Astrocyte of the cerebellum (primary cell): ENCODE data around the gene TTLL10.

Experiments used
- DNase-seq: peaks from one replicate; pipeline ENCODE4 v3.0.0-alpha.2; 2011; ENCODE audit warnings: low read depth
- H3K4me3 ChIP-seq: 2 replicates; pipeline ENCODE4 v1.5.1; 2011; ENCODE audit warnings: mild to moderate bottlenecking, low read depth, low read length, moderate library complexity
- in situ Hi-C: cut with HindIII; loops from 2 replicates; pipeline ENCODE4 v1.10.0; 2017; ENCODE audit warnings: low sequenced_read_pairs
- TF ChIP-seq, protein P1 (sequence below): IDR thresholded peaks from 2 replicates; pipeline ENCODE4 v1.5.1; 2012; ENCODE audit warnings: low read length, low read depth, moderate library complexity, mild to moderate bottlenecking; ENCODE audit errors: missing control alignments

TTLL10 gene

GRCh38 chr1:1221887-1222574 lies 48.4 kb downstream of the TTLL10 start:
- H3K4me3 ChIP-seq: no peak overlapping the region
- no peak for DNase-seq
- in situ Hi-C loops: no loop called here
- TF ChIP-seq, protein P1, sequence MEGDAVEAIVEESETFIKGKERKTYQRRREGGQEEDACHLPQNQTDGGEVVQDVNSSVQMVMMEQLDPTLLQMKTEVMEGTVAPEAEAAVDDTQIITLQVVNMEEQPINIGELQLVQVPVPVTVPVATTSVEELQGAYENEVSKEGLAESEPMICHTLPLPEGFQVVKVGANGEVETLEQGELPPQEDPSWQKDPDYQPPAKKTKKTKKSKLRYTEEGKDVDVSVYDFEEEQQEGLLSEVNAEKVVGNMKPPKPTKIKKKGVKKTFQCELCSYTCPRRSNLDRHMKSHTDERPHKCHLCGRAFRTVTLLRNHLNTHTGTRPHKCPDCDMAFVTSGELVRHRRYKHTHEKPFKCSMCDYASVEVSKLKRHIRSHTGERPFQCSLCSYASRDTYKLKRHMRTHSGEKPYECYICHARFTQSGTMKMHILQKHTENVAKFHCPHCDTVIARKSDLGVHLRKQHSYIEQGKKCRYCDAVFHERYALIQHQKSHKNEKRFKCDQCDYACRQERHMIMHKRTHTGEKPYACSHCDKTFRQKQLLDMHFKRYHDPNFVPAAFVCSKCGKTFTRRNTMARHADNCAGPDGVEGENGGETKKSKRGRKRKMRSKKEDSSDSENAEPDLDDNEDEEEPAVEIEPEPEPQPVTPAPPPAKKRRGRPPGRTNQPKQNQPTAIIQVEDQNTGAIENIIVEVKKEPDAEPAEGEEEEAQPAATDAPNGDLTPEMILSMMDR: no peak

DNA sequence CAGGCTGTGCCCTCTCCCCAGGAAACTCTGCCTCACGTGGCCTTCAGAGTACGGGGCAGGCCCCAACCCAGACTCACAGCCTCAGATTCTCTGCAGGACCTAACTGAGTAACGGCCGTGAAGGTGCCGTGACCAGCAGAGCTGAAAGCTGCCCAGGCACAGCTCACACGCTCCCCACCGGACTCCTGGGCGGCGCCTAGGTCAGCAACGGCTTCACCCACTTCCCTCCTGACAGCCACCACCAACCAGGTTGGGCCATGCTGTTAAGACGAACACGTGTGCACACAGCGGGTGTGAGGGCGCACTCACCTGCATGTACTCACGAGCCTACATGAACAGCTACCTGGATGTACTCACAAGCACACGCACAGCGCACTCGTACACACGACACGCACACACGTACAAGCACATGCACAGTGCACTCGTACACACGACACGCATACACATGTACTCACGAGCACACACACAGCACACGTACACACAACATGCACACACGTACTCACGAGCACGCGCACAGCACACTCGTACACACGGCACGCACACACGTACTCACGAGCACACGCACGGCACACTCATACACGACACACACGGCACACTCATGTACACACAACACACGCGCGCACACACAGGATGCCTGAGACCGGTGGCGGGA lies 49.0 kb downstream of the TTLL10 start:
- DNase-seq: no peak
- in situ Hi-C loops: no loop called here
- TF ChIP-seq, protein P1: no peak
- H3K4me3 ChIP-seq: no peak overlapping the region

DNA sequence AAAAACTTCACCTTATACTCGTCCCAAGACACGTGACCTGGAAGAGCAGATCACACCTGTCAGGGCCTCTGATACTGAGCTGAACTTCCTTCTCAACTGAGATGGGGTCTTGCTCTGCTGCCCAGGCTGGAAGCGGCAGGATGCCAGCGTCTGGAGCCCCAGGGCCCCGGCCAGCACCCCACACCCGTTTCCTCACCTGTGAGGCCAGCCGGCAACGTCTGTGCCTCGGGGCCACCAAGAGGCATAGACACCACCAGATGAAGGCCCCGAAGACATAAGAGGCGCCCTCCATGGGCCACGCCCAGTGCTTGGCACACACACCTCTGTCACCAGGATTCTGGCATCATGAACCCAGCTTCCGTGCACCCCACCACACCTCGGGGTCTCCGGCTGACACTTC lies 49.6 kb downstream of the TTLL10 start:
- TF ChIP-seq, protein P1: no peak
- in situ Hi-C loops: no loop called here
- no peak for DNase-seq
- H3K4me3 ChIP-seq: no peak overlapping the region

DNA sequence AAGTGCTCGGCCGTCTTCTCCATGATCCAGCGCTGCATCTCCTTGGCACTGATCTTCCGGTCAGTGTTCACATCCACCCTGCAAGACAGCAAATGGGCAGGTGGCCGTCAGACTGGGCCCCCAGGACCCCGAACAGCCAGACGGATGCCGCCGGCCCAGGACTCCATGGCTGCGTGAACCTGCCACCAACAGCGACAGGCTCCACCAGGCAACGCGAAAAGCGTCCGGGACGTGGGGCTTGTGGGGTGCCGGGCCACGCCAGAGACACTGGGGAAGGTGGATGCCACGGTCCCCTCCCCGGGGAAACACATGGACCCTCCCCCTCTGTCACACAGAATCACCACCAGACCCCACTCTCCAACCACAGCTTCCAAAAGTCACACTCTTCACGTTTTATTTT lies 50.2 kb downstream of the TTLL10 start:
- TF ChIP-seq, protein P1: no peak
- in situ Hi-C loops: no loop called here
- H3K4me3 ChIP-seq: no peak overlapping the region
- DNase-seq: no peak

- TF ChIP-seq, protein P1: no peak
- H3K4me3 ChIP-seq: no peak overlapping the region
- DNase-seq: no peak
- in situ Hi-C loops: no loop called here
Measured at GRCh38 chr1:1225238-1225845, 51.7 kb downstream of the TTLL10 start.

DNA sequence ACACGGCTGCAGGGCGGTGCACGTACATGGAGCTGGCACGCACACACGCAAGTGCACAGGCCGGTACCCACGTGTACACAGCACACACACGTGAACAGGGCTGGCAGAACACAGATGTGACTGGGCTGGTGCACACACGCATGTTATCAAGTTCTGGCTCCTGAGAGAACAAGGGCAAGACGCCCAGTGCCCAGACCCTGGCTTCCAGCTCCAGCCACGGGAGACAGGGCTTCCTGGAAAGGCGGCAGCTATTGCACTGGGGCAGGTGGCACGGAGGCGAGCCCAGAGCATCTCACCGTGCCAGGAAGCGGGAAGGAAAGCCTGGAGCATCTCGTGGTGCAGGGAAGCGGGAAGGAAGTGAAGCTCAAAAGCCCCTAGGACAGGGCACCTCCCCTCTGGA lies 52.2 kb downstream of the TTLL10 start:
- in situ Hi-C loops: no loop called here
- TF ChIP-seq, protein P1: no peak
- no peak overlapping the region for H3K4me3 ChIP-seq
- DNase-seq: no peak
